ENCODE measurements around the gene TCF25. TPM values are rescaled to one million over a fixed set of nuclear protein-coding genes. Genes with fewer than 3 reads are reported as not detected.

The TCF25 gene
- total RNA-seq, 1 donor from 2014 or later = 323 TPM

DNA sequence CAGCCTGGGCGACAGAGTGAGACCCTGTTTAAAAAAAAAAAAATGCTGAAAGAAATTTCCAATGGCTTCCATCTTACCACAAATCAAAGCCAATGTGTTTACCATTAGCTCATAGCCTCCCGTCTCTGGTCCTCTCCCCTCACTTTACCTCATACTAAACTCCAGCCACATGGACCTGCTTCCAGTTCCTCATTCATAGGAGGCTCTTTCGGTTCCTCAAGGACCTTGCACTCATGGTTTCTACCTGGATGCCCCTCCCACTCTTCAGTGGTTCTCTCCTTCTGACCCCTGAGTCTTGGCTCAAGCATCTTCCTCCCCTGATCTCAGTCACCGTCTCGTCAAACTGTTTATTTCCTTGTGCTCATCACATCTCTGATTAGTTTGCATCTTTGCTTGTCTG, 71.4 kb downstream of the TCF25 start:
- Mint-ChIP-seq H3K27me3 (ENCODE audit: low read depth) (peaks cover 36% of the 10 kb centered on the region), H3K4me1 (peaks cover 3% of the 10 kb centered on the region), H3K4me3 (no peak overlapping the region), H3K9me3 (no peaks in the 10 kb centered on the region), H3K36me3 (no peaks in the 10 kb centered on the region), H3K27ac (no peak overlapping the region)
- TF ChIP-seq, protein P1, sequence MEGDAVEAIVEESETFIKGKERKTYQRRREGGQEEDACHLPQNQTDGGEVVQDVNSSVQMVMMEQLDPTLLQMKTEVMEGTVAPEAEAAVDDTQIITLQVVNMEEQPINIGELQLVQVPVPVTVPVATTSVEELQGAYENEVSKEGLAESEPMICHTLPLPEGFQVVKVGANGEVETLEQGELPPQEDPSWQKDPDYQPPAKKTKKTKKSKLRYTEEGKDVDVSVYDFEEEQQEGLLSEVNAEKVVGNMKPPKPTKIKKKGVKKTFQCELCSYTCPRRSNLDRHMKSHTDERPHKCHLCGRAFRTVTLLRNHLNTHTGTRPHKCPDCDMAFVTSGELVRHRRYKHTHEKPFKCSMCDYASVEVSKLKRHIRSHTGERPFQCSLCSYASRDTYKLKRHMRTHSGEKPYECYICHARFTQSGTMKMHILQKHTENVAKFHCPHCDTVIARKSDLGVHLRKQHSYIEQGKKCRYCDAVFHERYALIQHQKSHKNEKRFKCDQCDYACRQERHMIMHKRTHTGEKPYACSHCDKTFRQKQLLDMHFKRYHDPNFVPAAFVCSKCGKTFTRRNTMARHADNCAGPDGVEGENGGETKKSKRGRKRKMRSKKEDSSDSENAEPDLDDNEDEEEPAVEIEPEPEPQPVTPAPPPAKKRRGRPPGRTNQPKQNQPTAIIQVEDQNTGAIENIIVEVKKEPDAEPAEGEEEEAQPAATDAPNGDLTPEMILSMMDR (IDR thresholded peaks at IDR 0.05; ENCODE audit: unreplicated experiment) = no peak
- DNase-seq (ENCODE audit: low spot score in 2 of 2, unreplicated experiment in 2 of 2) = no peak

DNA sequence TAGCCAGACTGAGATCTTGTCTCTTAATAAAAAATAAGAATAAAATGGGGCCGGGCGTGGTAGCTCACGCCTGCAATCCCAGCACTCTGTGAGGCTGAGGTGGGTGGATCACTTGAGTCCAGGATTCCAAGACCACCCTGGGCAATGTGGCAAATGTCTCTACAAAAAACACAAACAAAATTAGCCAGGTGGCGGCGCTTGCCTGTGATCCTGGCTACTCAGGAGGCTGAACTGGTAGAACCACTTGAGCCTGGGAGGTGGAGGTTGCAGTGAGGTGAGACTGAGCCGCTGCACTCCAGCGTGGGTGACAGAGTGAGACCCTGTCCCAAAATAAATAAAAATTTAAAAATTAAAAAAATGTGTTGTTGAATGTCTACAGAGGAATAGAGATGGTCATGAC, 72.3 kb downstream of the TCF25 start:
- TF ChIP-seq, protein P1 (IDR thresholded peaks at IDR 0.05; ENCODE audit: unreplicated experiment) = no peak
- H3K27me3 Mint-ChIP-seq (ENCODE audit: low read depth) = peaks cover 36% of the 10 kb centered on the region
- no peaks in the 10 kb centered on the region for H3K36me3 Mint-ChIP-seq
- no peak for DNase-seq (ENCODE audit: low spot score in 2 of 2, unreplicated experiment in 2 of 2)
- H3K4me3 Mint-ChIP-seq = no peak overlapping the region
- H3K9me3 Mint-ChIP-seq = no peaks in the 10 kb centered on the region
- H3K4me1 Mint-ChIP-seq = peaks cover 6% of the 10 kb centered on the region
- H3K27ac Mint-ChIP-seq = no peak overlapping the region

DNA sequence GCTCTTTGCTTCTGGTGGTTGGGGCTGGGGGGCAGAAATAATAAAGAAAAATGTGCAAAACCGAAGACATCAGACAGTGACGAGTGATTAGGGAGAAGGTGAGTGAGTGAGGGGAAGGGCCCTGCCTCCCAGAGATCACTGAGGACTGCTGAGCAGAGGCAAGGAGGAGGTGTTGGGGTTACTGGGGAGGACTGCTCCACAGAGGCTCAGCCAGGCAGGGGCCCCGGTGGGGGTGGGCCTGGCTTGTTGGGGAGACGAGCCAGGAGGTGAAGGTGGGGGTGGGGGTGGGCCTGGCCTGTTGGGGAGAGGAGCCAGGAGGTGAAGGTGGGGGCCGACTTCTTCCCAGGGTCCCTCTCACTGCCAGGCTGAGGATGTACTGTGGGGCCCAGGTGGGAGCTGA, 73.1 kb downstream of the TCF25 start:
- Mint-ChIP-seq H3K27me3 (ENCODE audit: low read depth) (peaks cover 36% of the 10 kb centered on the region), H3K36me3 (no peaks in the 10 kb centered on the region), H3K4me3 (peak overlapping the region; percentile 42), H3K4me1 (peaks cover 6% of the 10 kb centered on the region), H3K27ac (no peak overlapping the region), H3K9me3 (no peaks in the 10 kb centered on the region)
- DNase-seq (ENCODE audit: low spot score in 2 of 2, unreplicated experiment in 2 of 2) = no peak
- TF ChIP-seq, protein P1 (IDR thresholded peaks at IDR 0.05; ENCODE audit: unreplicated experiment) = no peak

DNA sequence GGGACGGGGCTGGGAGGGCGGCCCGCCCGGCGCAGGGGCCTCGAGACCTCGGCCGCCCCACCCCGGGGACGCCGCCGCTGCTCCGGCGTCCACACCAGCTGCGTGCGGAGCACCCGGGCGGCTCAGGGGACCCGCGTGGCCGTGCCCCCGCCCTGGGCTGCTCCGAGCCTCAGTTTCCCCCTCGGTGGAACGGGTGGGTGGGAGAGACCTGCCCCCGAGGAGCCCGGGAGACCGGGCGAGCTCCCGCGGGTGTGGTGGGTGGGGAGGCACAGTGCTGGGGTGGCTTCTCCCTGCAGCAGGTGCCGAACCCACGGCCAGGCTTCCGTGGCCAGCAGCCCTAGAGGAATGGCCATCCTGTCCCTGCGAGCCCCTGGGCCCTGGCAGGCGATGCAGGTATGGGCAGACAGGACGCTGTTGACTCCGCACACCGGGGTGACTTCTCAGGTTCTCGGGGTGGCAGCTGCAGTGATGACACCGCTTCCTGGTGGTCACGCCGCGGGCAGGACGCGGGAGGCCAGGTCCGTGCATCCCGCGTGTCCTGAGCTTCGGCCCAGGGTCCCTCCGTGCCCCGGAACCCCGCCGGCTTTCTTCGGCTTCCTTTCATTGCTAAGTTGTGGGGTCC, 75.8 kb downstream of the TCF25 start:
- no peaks in the 10 kb centered on the region for H3K36me3 Mint-ChIP-seq
- no peak for DNase-seq (ENCODE audit: low spot score in 2 of 2, unreplicated experiment in 2 of 2)
- H3K27me3 Mint-ChIP-seq (ENCODE audit: low read depth) = peaks cover 31% of the 10 kb centered on the region
- H3K27ac Mint-ChIP-seq = peak overlapping the region; percentile 39
- peaks cover 6% of the 10 kb centered on the region for H3K4me1 Mint-ChIP-seq
- peak overlapping the region; percentile 80 for H3K4me3 Mint-ChIP-seq
- TF ChIP-seq, protein P1 (IDR thresholded peaks at IDR 0.05; ENCODE audit: unreplicated experiment) = no peak
- no peaks in the 10 kb centered on the region for H3K9me3 Mint-ChIP-seq

DNA sequence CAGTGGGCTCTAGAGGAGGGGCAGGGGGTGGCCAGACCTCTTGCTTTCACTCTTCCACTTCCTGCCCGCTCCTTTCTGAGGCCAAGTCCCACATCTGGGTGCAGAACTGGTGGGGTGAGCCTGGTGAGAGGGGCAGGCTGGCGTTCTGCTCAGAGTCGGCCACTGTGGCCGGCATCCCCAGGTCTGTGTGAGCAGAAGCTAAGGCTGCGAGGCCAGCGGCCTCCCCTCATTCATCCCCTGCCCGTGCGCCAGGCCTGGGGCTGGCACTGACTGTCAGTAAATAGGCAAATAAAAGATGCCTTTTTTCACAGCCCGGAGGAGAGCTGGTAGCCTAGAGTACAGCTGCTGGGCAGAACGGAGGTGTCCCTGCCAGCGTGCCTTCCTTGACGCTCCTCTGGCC, 76.4 kb downstream of the TCF25 start:
- H3K27ac Mint-ChIP-seq = peak overlapping the region; percentile 39
- H3K9me3 Mint-ChIP-seq = no peaks in the 10 kb centered on the region
- H3K36me3 Mint-ChIP-seq = no peaks in the 10 kb centered on the region
- peak overlapping the region; percentile 80 for H3K4me3 Mint-ChIP-seq
- H3K27me3 Mint-ChIP-seq (ENCODE audit: low read depth) = peaks cover 30% of the 10 kb centered on the region
- H3K4me1 Mint-ChIP-seq = peaks cover 6% of the 10 kb centered on the region
- no peak for DNase-seq (ENCODE audit: low spot score in 2 of 2, unreplicated experiment in 2 of 2)
- TF ChIP-seq, protein P1 (IDR thresholded peaks at IDR 0.05; ENCODE audit: unreplicated experiment) = no peak

DNA sequence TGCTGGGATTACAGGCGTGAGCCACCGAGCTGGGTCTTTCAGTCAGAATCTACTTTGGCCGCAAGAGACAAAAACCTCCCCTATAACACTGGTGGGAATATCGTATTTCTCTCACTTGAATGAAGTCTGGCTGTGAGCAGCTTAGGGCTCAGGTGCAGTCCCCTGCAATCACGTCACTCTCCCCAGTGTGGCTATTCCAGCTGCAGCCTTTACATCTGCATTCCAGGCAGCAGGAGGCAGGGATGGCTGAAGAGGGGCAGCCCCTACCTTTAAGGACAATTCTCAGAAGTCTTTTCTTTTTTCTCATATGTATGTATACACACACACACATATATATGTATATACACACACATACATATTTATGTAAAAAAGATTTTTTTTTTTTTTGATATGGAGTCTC, 78.1 kb downstream of the TCF25 start:
- Mint-ChIP-seq H3K4me3 (no peak overlapping the region), H3K27ac (no peak overlapping the region), H3K36me3 (peaks cover 3% of the 10 kb centered on the region), H3K9me3 (no peaks in the 10 kb centered on the region), H3K4me1 (peaks cover 6% of the 10 kb centered on the region), H3K27me3 (ENCODE audit: low read depth) (peaks cover 17% of the 10 kb centered on the region)
- no peak for DNase-seq (ENCODE audit: low spot score in 2 of 2, unreplicated experiment in 2 of 2)
- TF ChIP-seq, protein P1 (IDR thresholded peaks at IDR 0.05; ENCODE audit: unreplicated experiment) = no peak

All from mesothelial cell of epicardium (in vitro differentiated cells).